Natural killer cell (primary cell): ENCODE data around the gene PDK2. TPM values are rescaled to one million over a fixed set of nuclear protein-coding genes. Genes with fewer than 3 reads are reported as not detected.

Experiments used
- ATAC-seq, 3 donors: fragments of 150-1000 bp in 2 of 3; fragments of 200-7000 bp in 1 of 3; cut with Tn5 transposase; 1 replicate in 1 of 3; 2 replicates in 2 of 3; pipeline ENCODE4 v1.10.0; 2021; ENCODE audit warnings: mild to moderate bottlenecking in 2 of 3, moderate library complexity in 2 of 3
- DNase-seq, 2 donors: peaks; one replicate each; pipeline versions ENCODE4 v3.0.0 to v3.0.0-alpha.2; 2013 to 2021; ENCODE audit warnings: mixed read lengths in 1 of 2
- H3K27ac ChIP-seq: one replicate; pipeline ENCODE4 v1.5.1; 2013; ENCODE audit warnings: mild to moderate bottlenecking, low read length
- H3K27me3 ChIP-seq: one replicate; pipeline ENCODE4 v1.6.1; 2013; ENCODE audit warnings: low read length; ENCODE audit not compliant: control insufficient read depth, insufficient read depth
- H3K36me3 ChIP-seq: one replicate; pipeline ENCODE4 v1.6.1; 2013; ENCODE audit warnings: low read length; ENCODE audit not compliant: control insufficient read depth, insufficient read depth
- H3K4me1 ChIP-seq: one replicate; pipeline ENCODE4 v1.6.1; 2013; ENCODE audit warnings: low read length; ENCODE audit not compliant: control insufficient read depth, insufficient read depth
- H3K4me3 ChIP-seq: one replicate; pipeline ENCODE4 v1.5.1; 2013; ENCODE audit warnings: low read length
- H3K9me3 ChIP-seq: one replicate; pipeline ENCODE4 v1.6.1; 2013; ENCODE audit warnings: low read length; ENCODE audit not compliant: control insufficient read depth, insufficient read depth
- H3K27ac Mint-ChIP-seq, 2 donors: one replicate each; pipeline ENCODE4 v1.8.0; 2022; ENCODE audit warnings: mild to moderate bottlenecking in 2 of 2, mixed read lengths in 2 of 2, moderate library complexity in 1 of 2
- H3K27me3 Mint-ChIP-seq, 2 donors: one replicate each; pipeline ENCODE4 v1.8.0; 2022; ENCODE audit warnings: low read depth in 2 of 2, mixed read lengths in 2 of 2
- H3K36me3 Mint-ChIP-seq: one replicate; pipeline ENCODE4 v1.8.0; 2022; ENCODE audit warnings: mixed read lengths
- H3K4me1 Mint-ChIP-seq, 2 donors: one replicate each; pipeline ENCODE4 v1.8.0; 2022; ENCODE audit warnings: mixed read lengths in 2 of 2
- H3K4me3 Mint-ChIP-seq: one replicate; pipeline ENCODE4 v1.8.0; 2022; ENCODE audit warnings: mild to moderate bottlenecking, moderate library complexity, mixed read lengths
- H3K9me3 Mint-ChIP-seq, 2 donors: one replicate each; pipeline ENCODE4 v1.8.0; 2022; ENCODE audit warnings: mixed read lengths in 2 of 2
- CTCF ChIP-seq: fragments of 200-600 bp; IDR thresholded peaks from one replicate; pipeline ENCODE4 v1.8.0; 2022; ENCODE audit warnings: antibody characterized with exemption
- WGBS: methylation state at CpG from one replicate; pipeline ENCODE4 v1.1.7; 2013; ENCODE audit warnings: missing lambda C conversion rate; ENCODE audit not compliant: insufficient coverage; 5-methylcytosine and 5-hydroxymethylcytosine counted together
- intact Hi-C: fragments of 100-400 bp; cut with micrococcal nuclease; formaldehyde crosslinking; loops from one replicate; pipeline ENCODE4 v1.14.2; 2022
- total RNA-seq, 4 donors: library from RNA; stranded (reverse); fragments of 120-200 nt in 1 of 4; gene quantifications; one replicate each; pipeline versions ENCODE4 v1.2.3 to v1.2.4, GENCODE V29; 2013 to 2022

The PDK2 gene
- total RNA-seq, 3 donors from 2014 or later (not counting 1 experiment from before 2014, with no cell fraction given) = 23.2 to 32.9 (median 23.6) TPM

GRCh38 chr17:50109785-50110184 lies 14.6 kb downstream of the PDK2 start:
- H3K27me3 Mint-ChIP-seq = peaks cover 3 to 4% of the 10 kb centered on the region in 2 donors
- Histone ChIP-seq H3K27ac (no peak overlapping the region), H3K9me3 (no peaks in the 10 kb centered on the region), H3K36me3 (peaks cover 38% of the 10 kb centered on the region), H3K4me1 (no peaks in the 10 kb centered on the region), H3K4me3 (no peak overlapping the region), H3K27me3 (no peaks in the 10 kb centered on the region)
- H3K36me3 Mint-ChIP-seq = no peaks in the 10 kb centered on the region
- DNase-seq (no peak), ATAC-seq (no peak)
- H3K9me3 Mint-ChIP-seq = no peaks in the 10 kb centered on the region
- peaks cover 0 to 7% of the 10 kb centered on the region in 2 donors for H3K4me1 Mint-ChIP-seq
- no peak overlapping the region for H3K4me3 Mint-ChIP-seq
- 95% methylated on average over 19 of the region's 19 CpGs for WGBS
- intact Hi-C loops = no loop called here
- TF ChIP-seq CTCF = no peak
- no peak overlapping the region for H3K27ac Mint-ChIP-seq

GRCh38 chr17:50110591-50111349 lies 15.6 kb downstream of the PDK2 start:
- 94% methylated on average over 19 of the region's 19 CpGs for WGBS
- peaks cover 2% of the 10 kb centered on the region for H3K27me3 ChIP-seq
- H3K9me3 ChIP-seq = no peaks in the 10 kb centered on the region
- H3K4me3 Mint-ChIP-seq = no peak overlapping the region
- H3K4me1 Mint-ChIP-seq = peaks cover 6 to 8% of the 10 kb centered on the region in 2 donors
- H3K4me1 ChIP-seq = no peaks in the 10 kb centered on the region
- no peak overlapping the region for H3K27ac Mint-ChIP-seq
- DNase-seq (no peak), ATAC-seq (no peak)
- H3K36me3 Mint-ChIP-seq = no peaks in the 10 kb centered on the region
- intact Hi-C loops = no loop called here
- H3K27ac ChIP-seq = no peak overlapping the region
- H3K9me3 Mint-ChIP-seq = no peaks in the 10 kb centered on the region
- H3K27me3 Mint-ChIP-seq = peaks cover 10 to 11% of the 10 kb centered on the region in 2 donors
- H3K4me3 ChIP-seq = no peak overlapping the region
- peaks cover 34% of the 10 kb centered on the region for H3K36me3 ChIP-seq
- TF ChIP-seq CTCF = no peak

- WGBS = 93% methylated on average over 14 of the region's 14 CpGs
- ATAC-seq = no peak
- H3K4me1 Mint-ChIP-seq = peaks cover 8 to 11% of the 10 kb centered on the region in 2 donors
- DNase-seq = no peak
- no peaks in the 10 kb centered on the region for H3K9me3 ChIP-seq
- intact Hi-C loops = no loop called here
- H3K27me3 ChIP-seq = peaks cover 7% of the 10 kb centered on the region
- peaks cover 17 to 18% of the 10 kb centered on the region in 2 donors for H3K27me3 Mint-ChIP-seq
- H3K36me3 ChIP-seq = peaks cover 26% of the 10 kb centered on the region
- no peak overlapping the region for H3K4me3 ChIP-seq
- no peaks in the 10 kb centered on the region for H3K36me3 Mint-ChIP-seq
- H3K4me1 ChIP-seq = peaks cover 4% of the 10 kb centered on the region
- no peak for TF ChIP-seq CTCF
- no peaks in the 10 kb centered on the region for H3K9me3 Mint-ChIP-seq
- H3K27ac Mint-ChIP-seq = no peak overlapping the region
- H3K4me3 Mint-ChIP-seq = no peak overlapping the region
- no peak overlapping the region for H3K27ac ChIP-seq
Measured at GRCh38 chr17:50111673-50112655, 16.8 kb downstream of the PDK2 start.
